ENCODE data around the gene AP2A2. TPM values are rescaled to one million over a fixed set of nuclear protein-coding genes. Genes with fewer than 3 reads are reported as not detected.

AP2A2 gene
- total RNA-seq, 1 donor from 2014 or later, result 105 TPM

DNA sequence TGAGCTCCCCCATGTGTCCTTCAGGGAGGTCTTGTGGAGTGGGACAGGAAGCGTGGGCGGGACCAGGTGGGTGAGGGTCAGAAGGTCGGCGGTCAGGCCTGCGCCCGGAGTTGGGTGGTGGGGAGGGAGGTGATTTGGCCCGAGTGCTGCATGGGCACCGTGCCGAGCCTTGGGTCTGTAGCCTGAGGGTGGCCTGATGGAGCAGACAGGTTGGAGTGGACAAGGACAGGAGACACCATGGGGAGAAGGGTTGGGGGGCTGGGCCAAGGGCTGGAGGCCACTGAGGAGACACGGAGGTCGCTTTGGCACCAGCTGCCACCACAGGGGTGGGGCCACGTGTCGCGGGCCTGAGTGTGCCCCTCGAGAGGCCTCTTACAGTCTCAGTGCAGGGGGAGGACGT is 53.1 kb downstream of the AP2A2 start:
- TF ChIP-seq EZH2 (IDR thresholded peaks at IDR 0.05; ENCODE audit: insufficient read depth, low read length), result no peak
- TF ChIP-seq, protein P1, sequence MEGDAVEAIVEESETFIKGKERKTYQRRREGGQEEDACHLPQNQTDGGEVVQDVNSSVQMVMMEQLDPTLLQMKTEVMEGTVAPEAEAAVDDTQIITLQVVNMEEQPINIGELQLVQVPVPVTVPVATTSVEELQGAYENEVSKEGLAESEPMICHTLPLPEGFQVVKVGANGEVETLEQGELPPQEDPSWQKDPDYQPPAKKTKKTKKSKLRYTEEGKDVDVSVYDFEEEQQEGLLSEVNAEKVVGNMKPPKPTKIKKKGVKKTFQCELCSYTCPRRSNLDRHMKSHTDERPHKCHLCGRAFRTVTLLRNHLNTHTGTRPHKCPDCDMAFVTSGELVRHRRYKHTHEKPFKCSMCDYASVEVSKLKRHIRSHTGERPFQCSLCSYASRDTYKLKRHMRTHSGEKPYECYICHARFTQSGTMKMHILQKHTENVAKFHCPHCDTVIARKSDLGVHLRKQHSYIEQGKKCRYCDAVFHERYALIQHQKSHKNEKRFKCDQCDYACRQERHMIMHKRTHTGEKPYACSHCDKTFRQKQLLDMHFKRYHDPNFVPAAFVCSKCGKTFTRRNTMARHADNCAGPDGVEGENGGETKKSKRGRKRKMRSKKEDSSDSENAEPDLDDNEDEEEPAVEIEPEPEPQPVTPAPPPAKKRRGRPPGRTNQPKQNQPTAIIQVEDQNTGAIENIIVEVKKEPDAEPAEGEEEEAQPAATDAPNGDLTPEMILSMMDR (IDR thresholded peaks at IDR 0.05; ENCODE audit: insufficient read depth, low read depth, low read length), result no peak
- peaks cover 2% of the 10 kb centered on the region for H3K36me3 ChIP-seq (ENCODE audit: insufficient read depth, low read length)
- peaks cover 7% of the 10 kb centered on the region for H3K36me3 Mint-ChIP-seq (ENCODE audit: low read depth, unreplicated experiment)
- H3K27me3 ChIP-seq (ENCODE audit: insufficient read depth, low read length), result no peaks in the 10 kb centered on the region
- H3K27ac Mint-ChIP-seq (ENCODE audit: unreplicated experiment), result peak overlapping the region; percentile 26
- no peak overlapping the region for H3K4me3 ChIP-seq (ENCODE audit: insufficient read depth, low read depth, low read length)
- no peak overlapping the region for H3K9ac ChIP-seq (ENCODE audit: low read length)
- peaks cover 84% of the 10 kb centered on the region for H4K20me1 ChIP-seq (ENCODE audit: insufficient read depth, low read length)
- H3K4me3 Mint-ChIP-seq (ENCODE audit: unreplicated experiment), result no peak overlapping the region
- no peak overlapping the region for H3K27ac ChIP-seq (ENCODE audit: low read depth, low read length)
- H3K4me1 ChIP-seq (ENCODE audit: insufficient read depth, low read length), result peaks cover 7% of the 10 kb centered on the region
- H2AFZ ChIP-seq (ENCODE audit: low read depth, low read length), result no peak overlapping the region
- H3K4me1 Mint-ChIP-seq (ENCODE audit: low read depth, unreplicated experiment), result peaks cover 3% of the 10 kb centered on the region
- DNase-seq (ENCODE audit: low read depth) (no peak), FAIRE-seq (no peak)
- H3K79me2 ChIP-seq (ENCODE audit: insufficient read depth, low read length), result peaks cover 7% of the 10 kb centered on the region
- no peak overlapping the region for H3K4me2 ChIP-seq (ENCODE audit: low read length)
- no peaks in the 10 kb centered on the region for H3K27me3 Mint-ChIP-seq (ENCODE audit: low read depth, unreplicated experiment)
- no peaks in the 10 kb centered on the region for H3K9me3 ChIP-seq (ENCODE audit: insufficient read depth, low read depth, low read length)
- peaks cover 2% of the 10 kb centered on the region for H3K9me3 Mint-ChIP-seq (ENCODE audit: unreplicated experiment)

DNA sequence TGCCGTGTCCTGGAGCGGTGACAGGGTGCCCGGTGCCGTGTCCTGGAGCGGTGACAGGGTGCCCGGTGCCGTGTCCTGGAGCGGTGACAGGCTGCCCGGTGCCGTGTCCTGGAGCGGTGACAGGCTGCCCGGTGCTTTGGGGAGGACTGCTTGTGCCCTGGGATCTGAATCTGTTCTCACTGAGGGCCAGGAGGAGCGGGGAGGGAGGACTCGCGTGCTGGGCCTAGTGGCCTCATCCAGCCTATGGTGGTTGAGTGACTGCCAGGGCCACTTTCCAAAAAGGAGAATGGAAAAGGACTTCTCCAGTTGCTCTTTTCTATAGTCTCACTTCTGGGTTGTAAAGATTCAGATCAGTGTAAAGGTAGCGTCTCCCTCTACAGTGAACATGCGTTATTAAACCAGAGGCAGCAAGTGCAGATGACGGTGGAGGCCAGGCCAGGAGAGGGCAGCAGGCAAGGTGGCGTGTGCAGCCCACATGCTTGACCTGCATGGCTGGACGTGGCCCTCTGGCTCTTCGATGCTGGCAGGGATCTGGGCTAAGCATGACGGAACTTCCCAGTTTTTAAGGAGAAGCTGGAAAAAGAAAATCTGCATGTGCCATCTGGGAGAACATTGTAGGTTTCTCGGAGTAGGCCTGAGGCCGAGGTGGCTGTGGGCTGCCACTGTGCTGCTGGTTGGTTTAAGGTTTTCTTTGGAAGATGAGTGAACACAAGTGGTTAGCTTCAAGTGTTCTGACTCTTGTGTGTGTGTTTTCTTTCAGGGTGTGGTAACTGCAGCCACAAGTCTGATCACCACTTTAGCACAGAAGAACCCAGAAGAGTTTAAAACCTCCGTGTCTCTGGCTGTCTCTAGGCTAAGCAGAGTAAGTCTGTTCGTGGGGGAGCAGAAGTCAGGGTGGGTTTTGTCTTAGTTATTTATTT is 55.0 kb downstream of the AP2A2 start:
- Histone ChIP-seq H2AFZ (ENCODE audit: low read depth, low read length) (no peak overlapping the region), H3K27me3 (ENCODE audit: insufficient read depth, low read length) (no peaks in the 10 kb centered on the region), H3K4me3 (ENCODE audit: insufficient read depth, low read depth, low read length) (no peak overlapping the region), H3K79me2 (ENCODE audit: insufficient read depth, low read length) (peaks cover 9% of the 10 kb centered on the region), H3K4me2 (ENCODE audit: low read length) (no peak overlapping the region), H3K36me3 (ENCODE audit: insufficient read depth, low read length) (peaks cover 6% of the 10 kb centered on the region), H4K20me1 (ENCODE audit: insufficient read depth, low read length) (peaks cover 76% of the 10 kb centered on the region), H3K27ac (ENCODE audit: low read depth, low read length) (no peak overlapping the region), H3K9ac (ENCODE audit: low read length) (no peak overlapping the region), H3K9me3 (ENCODE audit: insufficient read depth, low read depth, low read length) (no peaks in the 10 kb centered on the region), H3K4me1 (ENCODE audit: insufficient read depth, low read length) (peaks cover 7% of the 10 kb centered on the region)
- Mint-ChIP-seq H3K27me3 (ENCODE audit: low read depth, unreplicated experiment) (no peaks in the 10 kb centered on the region), H3K4me1 (ENCODE audit: low read depth, unreplicated experiment) (peaks cover 3% of the 10 kb centered on the region), H3K9me3 (ENCODE audit: unreplicated experiment) (no peaks in the 10 kb centered on the region), H3K27ac (ENCODE audit: unreplicated experiment) (no peak overlapping the region), H3K36me3 (ENCODE audit: low read depth, unreplicated experiment) (peaks cover 6% of the 10 kb centered on the region), H3K4me3 (ENCODE audit: unreplicated experiment) (no peak overlapping the region)
- TF ChIP-seq EZH2 (IDR thresholded peaks at IDR 0.05; ENCODE audit: insufficient read depth, low read length), result no peak
- TF ChIP-seq, protein P1 (IDR thresholded peaks at IDR 0.05; ENCODE audit: insufficient read depth, low read depth, low read length), result no peak
- FAIRE-seq (no peak), DNase-seq (ENCODE audit: low read depth) (peak; percentile 34)

DNA sequence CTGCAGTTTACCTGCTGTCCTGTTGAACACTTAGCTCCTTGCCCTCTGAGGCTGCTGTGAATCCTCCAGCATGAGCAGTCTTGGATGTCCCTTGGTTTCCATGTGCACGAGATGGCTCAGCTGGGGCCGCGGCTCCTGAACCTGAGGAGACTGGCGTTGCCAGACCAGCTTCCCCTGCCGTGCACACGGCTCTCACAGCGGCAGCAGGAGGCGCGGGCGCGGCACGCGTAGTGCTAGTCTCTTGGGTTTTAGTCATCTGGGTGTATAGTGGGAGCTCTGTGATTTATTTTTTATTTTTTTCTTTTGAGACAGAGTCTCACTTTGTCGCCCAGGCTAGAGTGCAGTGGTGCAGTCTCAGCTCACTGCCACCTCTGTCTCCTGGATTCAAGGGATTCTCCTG is 56.1 kb downstream of the AP2A2 start:
- H3K4me2 ChIP-seq (ENCODE audit: low read length), result no peak overlapping the region
- H3K27ac ChIP-seq (ENCODE audit: low read depth, low read length), result no peak overlapping the region
- Mint-ChIP-seq H3K36me3 (ENCODE audit: low read depth, unreplicated experiment) (peaks cover 4% of the 10 kb centered on the region), H3K4me1 (ENCODE audit: low read depth, unreplicated experiment) (peaks cover 3% of the 10 kb centered on the region), H3K9me3 (ENCODE audit: unreplicated experiment) (no peaks in the 10 kb centered on the region), H3K27ac (ENCODE audit: unreplicated experiment) (no peak overlapping the region), H3K4me3 (ENCODE audit: unreplicated experiment) (no peak overlapping the region), H3K27me3 (ENCODE audit: low read depth, unreplicated experiment) (no peaks in the 10 kb centered on the region)
- no peaks in the 10 kb centered on the region for H3K27me3 ChIP-seq (ENCODE audit: insufficient read depth, low read length)
- no peak for DNase-seq (ENCODE audit: low read depth)
- H3K9ac ChIP-seq (ENCODE audit: low read length), result no peak overlapping the region
- H3K9me3 ChIP-seq (ENCODE audit: insufficient read depth, low read depth, low read length), result no peaks in the 10 kb centered on the region
- H3K4me1 ChIP-seq (ENCODE audit: insufficient read depth, low read length), result peaks cover 6% of the 10 kb centered on the region
- peaks cover 9% of the 10 kb centered on the region for H3K79me2 ChIP-seq (ENCODE audit: insufficient read depth, low read length)
- peaks cover 68% of the 10 kb centered on the region for H4K20me1 ChIP-seq (ENCODE audit: insufficient read depth, low read length)
- no peak for FAIRE-seq
- TF ChIP-seq, protein P1 (IDR thresholded peaks at IDR 0.05; ENCODE audit: insufficient read depth, low read depth, low read length), result no peak
- no peak for TF ChIP-seq EZH2 (IDR thresholded peaks at IDR 0.05; ENCODE audit: insufficient read depth, low read length)
- H2AFZ ChIP-seq (ENCODE audit: low read depth, low read length), result no peak overlapping the region
- H3K36me3 ChIP-seq (ENCODE audit: insufficient read depth, low read length), result peaks cover 6% of the 10 kb centered on the region
- H3K4me3 ChIP-seq (ENCODE audit: insufficient read depth, low read depth, low read length), result no peak overlapping the region
